ENCODE data around the gene DSTYK. TPM values are rescaled to one million over a fixed set of nuclear protein-coding genes. Genes with fewer than 3 reads are reported as not detected.

Gene DSTYK
- total and polyA plus RNA-seq, 3 donors from 2014 or later: 15.2 to 17.2 (median 15.4) TPM

DNA sequence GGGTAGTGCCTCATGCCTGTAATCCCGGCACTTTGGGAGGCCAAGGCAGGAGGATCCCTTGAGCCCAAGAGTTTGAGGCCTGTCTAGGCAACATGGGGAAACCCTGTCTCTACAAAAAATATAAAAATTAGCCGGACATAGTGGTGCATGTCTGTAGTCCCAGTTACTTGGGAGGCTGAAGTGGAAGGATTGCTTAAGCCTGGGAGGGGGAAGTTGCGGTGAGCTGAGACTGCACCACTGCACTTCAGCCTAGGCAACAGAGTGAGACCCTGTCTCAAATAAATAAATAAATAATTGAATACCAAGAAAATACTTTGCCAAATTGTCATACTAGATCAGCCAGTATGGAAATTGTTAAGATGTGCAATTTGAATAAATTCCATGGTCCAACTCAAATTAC lies 83.9 kb downstream of the DSTYK start:
- intact Hi-C loops (cut with DNase I; ENCODE audit: low total_unique reads): no loop called here
- peaks cover 4% of the 10 kb centered on the region for H3K4me1 ChIP-seq
- no peaks in the 10 kb centered on the region for H3K27me3 ChIP-seq
- no peak overlapping the region for H3K27ac ChIP-seq
- H3K36me3 ChIP-seq (ENCODE audit: low read depth, missing control alignments): no peaks in the 10 kb centered on the region
- no peaks in the 10 kb centered on the region for H3K9me3 ChIP-seq
- 90 to 95% methylated on average over 3 of the region's 3 CpGs for WGBS, 2 donors
- DNase-seq: no peak
- H3K4me3 ChIP-seq: no peak overlapping the region
- no peak for TF ChIP-seq POLR2A (IDR thresholded peaks at IDR 0.05)
- TF ChIP-seq, protein P1, sequence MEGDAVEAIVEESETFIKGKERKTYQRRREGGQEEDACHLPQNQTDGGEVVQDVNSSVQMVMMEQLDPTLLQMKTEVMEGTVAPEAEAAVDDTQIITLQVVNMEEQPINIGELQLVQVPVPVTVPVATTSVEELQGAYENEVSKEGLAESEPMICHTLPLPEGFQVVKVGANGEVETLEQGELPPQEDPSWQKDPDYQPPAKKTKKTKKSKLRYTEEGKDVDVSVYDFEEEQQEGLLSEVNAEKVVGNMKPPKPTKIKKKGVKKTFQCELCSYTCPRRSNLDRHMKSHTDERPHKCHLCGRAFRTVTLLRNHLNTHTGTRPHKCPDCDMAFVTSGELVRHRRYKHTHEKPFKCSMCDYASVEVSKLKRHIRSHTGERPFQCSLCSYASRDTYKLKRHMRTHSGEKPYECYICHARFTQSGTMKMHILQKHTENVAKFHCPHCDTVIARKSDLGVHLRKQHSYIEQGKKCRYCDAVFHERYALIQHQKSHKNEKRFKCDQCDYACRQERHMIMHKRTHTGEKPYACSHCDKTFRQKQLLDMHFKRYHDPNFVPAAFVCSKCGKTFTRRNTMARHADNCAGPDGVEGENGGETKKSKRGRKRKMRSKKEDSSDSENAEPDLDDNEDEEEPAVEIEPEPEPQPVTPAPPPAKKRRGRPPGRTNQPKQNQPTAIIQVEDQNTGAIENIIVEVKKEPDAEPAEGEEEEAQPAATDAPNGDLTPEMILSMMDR (IDR thresholded peaks at IDR 0.05): no peak

DNA sequence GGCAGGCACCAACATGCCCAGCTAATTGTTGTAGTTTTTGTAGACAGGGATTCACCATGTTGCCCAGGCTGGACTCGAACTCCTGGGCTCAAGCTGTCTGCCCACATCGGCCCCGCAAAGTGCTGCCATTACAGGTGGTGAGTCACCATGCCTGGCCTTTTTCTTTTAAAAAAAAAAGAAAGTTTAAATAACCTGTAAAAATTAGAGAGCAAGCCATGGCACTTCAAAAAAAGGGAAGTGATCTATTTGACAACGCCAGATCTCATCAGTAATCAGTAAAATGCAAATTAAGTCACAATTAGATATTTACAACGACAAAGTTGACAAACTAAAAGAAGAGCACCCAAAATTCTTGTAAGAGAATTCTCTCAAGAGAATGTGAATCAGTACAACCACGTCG lies 86.8 kb downstream of the DSTYK start:
- H3K4me3 ChIP-seq: no peak overlapping the region
- intact Hi-C loops (cut with DNase I; ENCODE audit: low total_unique reads): loop anchor here (5.0 kb wide), 1 partner anchor 88 kb away; the partner anchor contains the start of gene DSTYK
- TF ChIP-seq POLR2A (IDR thresholded peaks at IDR 0.05): no peak
- TF ChIP-seq, protein P1 (IDR thresholded peaks at IDR 0.05): no peak
- no peak overlapping the region for H3K27ac ChIP-seq
- no peaks in the 10 kb centered on the region for H3K9me3 ChIP-seq
- no peaks in the 10 kb centered on the region for H3K27me3 ChIP-seq
- H3K4me1 ChIP-seq: peaks cover 13% of the 10 kb centered on the region
- H3K36me3 ChIP-seq (ENCODE audit: low read depth, missing control alignments): no peaks in the 10 kb centered on the region
- DNase-seq: no peak
- 85 to 90% methylated on average over 7 of the region's 7 CpGs for WGBS, 2 donors

DNA sequence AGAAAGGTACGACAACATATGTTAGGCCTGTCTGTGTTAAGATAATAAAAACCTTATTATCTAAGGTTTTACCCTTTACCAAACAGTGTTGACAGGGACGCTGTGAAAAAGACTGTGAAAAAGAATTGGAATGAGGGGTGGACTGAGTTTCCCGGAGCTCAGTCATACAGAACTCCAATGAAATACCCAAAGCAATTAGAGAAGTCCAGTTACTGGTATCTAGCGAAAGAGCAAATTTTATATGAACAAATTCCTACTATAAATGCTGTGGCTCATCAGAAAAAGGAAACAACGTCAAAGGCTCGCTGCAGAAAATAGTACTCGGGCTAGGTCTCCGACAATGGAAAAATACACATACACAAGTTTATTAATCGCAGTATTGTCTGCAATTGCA lies 89.0 kb downstream of the DSTYK start:
- DNase-seq: no peak
- no peaks in the 10 kb centered on the region for H3K27me3 ChIP-seq
- H3K9me3 ChIP-seq: no peaks in the 10 kb centered on the region
- TF ChIP-seq, protein P1 (IDR thresholded peaks at IDR 0.05): no peak
- TF ChIP-seq POLR2A (IDR thresholded peaks at IDR 0.05): no peak
- H3K36me3 ChIP-seq (ENCODE audit: low read depth, missing control alignments): no peaks in the 10 kb centered on the region
- peaks cover 13% of the 10 kb centered on the region for H3K4me1 ChIP-seq
- peak overlapping the region; percentile 93 to 98 for H3K27ac ChIP-seq
- H3K4me3 ChIP-seq: peak overlapping the region; percentile 84 to 98
- intact Hi-C loops (cut with DNase I; ENCODE audit: low total_unique reads): loop anchor here (5.0 kb wide), 1 partner anchor 90 kb away; the partner anchor contains the start of gene DSTYK
- 20 to 22% methylated on average over 9 of the region's 9 CpGs for WGBS, 2 donors

DNA sequence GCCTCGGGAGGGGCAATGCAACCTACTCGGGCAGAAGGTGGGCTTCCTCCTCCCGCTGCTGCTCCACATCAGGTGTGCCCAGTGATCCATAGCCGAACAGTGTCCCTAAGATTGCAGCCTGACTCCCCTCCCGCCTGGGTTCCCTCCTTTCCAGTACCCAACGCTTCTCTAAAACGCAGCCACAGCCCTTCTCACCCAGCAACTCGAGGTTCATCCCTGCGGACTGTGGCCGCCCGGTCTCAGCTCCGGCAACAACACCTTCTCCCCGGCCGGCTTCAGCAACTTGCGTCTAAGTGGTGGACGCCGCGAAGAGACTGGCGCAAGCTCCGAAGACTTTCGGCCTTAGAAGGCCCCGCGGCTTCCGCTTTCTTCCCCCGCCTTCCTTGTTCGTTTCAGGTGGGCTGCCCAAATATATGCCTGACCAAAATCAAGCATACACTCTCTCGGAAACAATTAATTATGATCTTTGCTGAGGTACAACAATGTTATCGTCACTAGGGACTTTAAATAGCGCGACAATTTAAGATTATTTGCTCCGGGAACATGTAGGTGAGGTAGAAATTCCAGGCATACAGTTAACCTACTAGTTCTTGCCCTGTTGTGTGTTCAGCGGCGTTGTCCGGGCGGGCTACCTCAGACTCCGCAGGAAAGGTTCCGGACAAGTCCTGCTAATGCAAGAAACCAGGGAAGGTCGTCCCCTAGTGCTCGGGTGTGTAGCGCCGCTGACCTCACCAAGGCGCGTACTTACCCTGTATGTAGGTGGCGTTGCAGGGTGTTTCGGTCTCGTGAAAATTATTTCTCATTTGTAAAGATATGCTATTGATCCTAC lies 89.6 kb downstream of the DSTYK start, which contains the start of gene RBBP5:
RBBP5 (minus strand) TSS at position 319 of the 829 bp plus-strand sequence; CDS start at position 214, 105 bp downstream.
- Histone ChIP-seq H3K27ac (peak within 1 kb of the TSS; percentile 93 to 98), H3K4me3 (peak within 1 kb of the TSS; percentile 84 to 98), H3K9me3 (no peaks in the 10 kb centered on the region), H3K27me3 (no peaks in the 10 kb centered on the region), H3K36me3 (ENCODE audit: low read depth, missing control alignments) (no peaks in the 10 kb centered on the region), H3K4me1 (peaks cover 13% of the 10 kb centered on the region)
- TF ChIP-seq POLR2A (IDR thresholded peaks at IDR 0.05): no peak
- TF ChIP-seq, protein P1 (IDR thresholded peaks at IDR 0.05): peak; percentile 45 to 69 (median 57)
- 0 to 1% methylated on average over 46 of the region's 46 CpGs for WGBS, 2 donors
- DNase-seq: peak; percentile 97
- intact Hi-C loops (cut with DNase I; ENCODE audit: low total_unique reads): loop anchor here (5.0 kb wide), 1 partner anchor 90 kb away; the partner anchor contains the start of gene DSTYK
